IMR-90 (cell line): Measurements from ENCODE around the gene RB1. TPM values are rescaled to one million over a fixed set of nuclear protein-coding genes. Genes with fewer than 3 reads are reported as not detected.

Experiments used
- ATAC-seq: fragments of 200-7000 bp; cut with Tn5 transposase; 2 replicates; pipeline ENCODE4 v1.9.1; 2020; ENCODE audit warnings: low read depth, mild to moderate bottlenecking, moderate library complexity
- BruUV-seq: library from RNA; stranded (reverse); fragments of 400-500 nt; replicated peaks from 2 replicates; lab custom pipeline; 2021; lab: Mats Ljungman, UMichigan
- CTCF ChIA-PET: fragments of 300-600 bp; formaldehyde crosslinking; extraction: SDS; loops from one replicate; lab custom pipeline; 2021; ENCODE audit warnings: antibody characterized with exemption; lab: Yijun Ruan, JAX
- POLR2A ChIA-PET: fragments of 300-600 bp; sonication (Branson Sonifier 250); formaldehyde crosslinking; loops from one replicate; lab custom pipeline; 2022; ENCODE audit warnings: antibody characterized with exemption; ENCODE audit not compliant: unreplicated experiment; lab: Charles Lee
- DNase-seq: peaks from one replicate; pipeline ENCODE4 v3.0.0; 2013
- H2AFZ ChIP-seq: replicated peaks from 2 replicates; pipeline ENCODE3; 2013; ENCODE audit warnings: low read length, mild to moderate bottlenecking; ENCODE audit not compliant: poor library complexity
- H2AK5ac ChIP-seq: 2 replicates; pipeline ENCODE4 v1.6.1; 2013; ENCODE audit warnings: low read depth, low read length, inconsistent platforms
- H2AK9ac ChIP-seq: replicated peaks from 2 replicates; pipeline ENCODE3; 2013; ENCODE audit warnings: mild to moderate bottlenecking, low read depth, low read length, moderate library complexity; ENCODE audit not compliant: poor library complexity
- H2BK120ac ChIP-seq: 2 replicates; pipeline ENCODE4 v1.6.1; 2013; ENCODE audit warnings: low read depth, low read length, inconsistent platforms
- H2BK15ac ChIP-seq: 3 replicates; pipeline ENCODE4 v1.6.1; 2013; ENCODE audit warnings: low read depth, low read length, inconsistent platforms
- H2BK20ac ChIP-seq: 2 replicates; pipeline ENCODE4 v1.6.1; 2013; ENCODE audit warnings: low read depth, mild to moderate bottlenecking, inconsistent platforms, low read length, moderate library complexity
- H2BK5ac ChIP-seq: 2 replicates; pipeline ENCODE4 v1.6.1; 2013; ENCODE audit warnings: mild to moderate bottlenecking, low read depth, low read length, inconsistent platforms; ENCODE audit not compliant: poor library complexity, severe bottlenecking
- H3K14ac ChIP-seq: replicated peaks from 2 replicates; pipeline ENCODE4 v1.6.1; 2013; ENCODE audit warnings: low read depth, low read length, inconsistent platforms
- H3K18ac ChIP-seq: 2 replicates; pipeline ENCODE4 v1.6.1; 2013; ENCODE audit warnings: low read depth, low read length, control low read depth
- H3K23ac ChIP-seq: 2 replicates; pipeline ENCODE4 v1.6.1; 2013; ENCODE audit warnings: low read depth, low read length, inconsistent platforms
- H3K27ac ChIP-seq: 2 replicates; pipeline ENCODE4 v1.5.1; 2013; ENCODE audit warnings: mild to moderate bottlenecking, control low read depth, low read length; ENCODE audit not compliant: insufficient read depth
- H3K27me3 ChIP-seq: 2 replicates; pipeline ENCODE4 v1.6.1; 2013; ENCODE audit warnings: low read length; ENCODE audit not compliant: control insufficient read depth, insufficient read depth
- H3K36me3 ChIP-seq: 2 replicates; pipeline ENCODE4 v1.6.1; 2013; ENCODE audit warnings: low read length, mixed read lengths; ENCODE audit not compliant: control insufficient read depth, insufficient read depth
- H3K4ac ChIP-seq: 2 replicates; pipeline ENCODE4 v1.6.1; 2013; ENCODE audit warnings: low read depth, low read length, inconsistent platforms
- H3K4me1 ChIP-seq: 2 replicates; pipeline ENCODE4 v1.6.1; 2013; ENCODE audit warnings: low read length, mixed read lengths; ENCODE audit not compliant: control insufficient read depth, insufficient read depth
- H3K4me2 ChIP-seq: 2 replicates; pipeline ENCODE4 v1.6.1; 2013; ENCODE audit warnings: low read depth, mild to moderate bottlenecking, control low read depth, low read length, moderate library complexity
- H3K4me3 ChIP-seq: 2 replicates; pipeline ENCODE4 v1.5.1; 2013; ENCODE audit warnings: low read depth, mild to moderate bottlenecking, control low read depth, low read length, moderate library complexity; ENCODE audit not compliant: insufficient read depth
- H3K56ac ChIP-seq: 2 replicates; pipeline ENCODE4 v1.6.1; 2013; ENCODE audit warnings: low read length, inconsistent platforms; ENCODE audit not compliant: insufficient read depth; ENCODE audit errors: extremely low read depth
- H3K79me1 ChIP-seq, 2 experiments: 2 replicates each; pipeline ENCODE4 v1.6.1; 2013; ENCODE audit warnings: low read length in 2 of 2, inconsistent platforms in 1 of 2, low read depth in 1 of 2
- H3K9ac ChIP-seq: 2 replicates; pipeline ENCODE4 v1.6.1; 2013; ENCODE audit warnings: low read depth, low read length, control low read depth
- H3K9me1 ChIP-seq: 2 replicates; pipeline ENCODE4 v1.6.1; 2013; ENCODE audit warnings: low read length, inconsistent platforms; ENCODE audit not compliant: insufficient read depth
- H3K9me3 ChIP-seq: 2 replicates; pipeline ENCODE4 v1.6.1; 2013; ENCODE audit warnings: low read length; ENCODE audit not compliant: control insufficient read depth, insufficient read depth
- H4K20me1 ChIP-seq: 2 replicates; pipeline ENCODE4 v1.6.1; 2013; ENCODE audit warnings: low read length, inconsistent platforms; ENCODE audit not compliant: insufficient read depth
- H4K5ac ChIP-seq: 2 replicates; pipeline ENCODE4 v1.6.1; 2013; ENCODE audit warnings: mild to moderate bottlenecking, low read depth, low read length, control low read depth
- H4K8ac ChIP-seq, 2 experiments: 2 replicates each; pipeline ENCODE4 v1.6.1; 2013; ENCODE audit warnings: low read depth in 2 of 2, low read length in 2 of 2, control low read depth in 1 of 2, inconsistent platforms in 1 of 2
- H4K91ac ChIP-seq: 2 replicates; pipeline ENCODE4 v1.6.1; 2013; ENCODE audit warnings: low read depth, low read length, inconsistent platforms; ENCODE audit not compliant: insufficient read depth
- ELK1 ChIP-seq: fragments of 150-350 bp; IDR thresholded peaks from 2 replicates; pipeline ENCODE4 v1.6.1; 2016; ENCODE audit warnings: low read depth, mild to moderate bottlenecking, low read length, moderate library complexity, borderline replicate concordance
- WGBS, 2 experiments: methylation state at CpG; one replicate each; pipeline versions ENCODE4 v1.1.5 to v1.1.7; 2013; ENCODE audit warnings: missing lambda C conversion rate in 2 of 2; ENCODE audit not compliant: insufficient read length in 1 of 2; ENCODE audit errors: extremely low coverage in 2 of 2; 5-methylcytosine and 5-hydroxymethylcytosine counted together
- dilution Hi-C: fragments of 300-500 bp; cut with HindIII; formaldehyde crosslinking; loops from one replicate; pipeline ENCODE4 v1.14.3; 2018; ENCODE audit warnings: low sequenced_read_pairs; ENCODE audit not compliant: unreplicated experiment
- in situ Hi-C: fragments of 300-500 bp; cut with MboI; formaldehyde crosslinking; loops from 3 replicates; pipeline ENCODE4 v1.14.3; 2019; ENCODE audit warnings: low sequenced_read_pairs, inconsistent platforms, mixed read lengths
- intact Hi-C: fragments of 100-400 bp; cut with micrococcal nuclease; formaldehyde crosslinking; loops from 2 replicates; pipeline ENCODE4 v1.10.0; 2022
- polyA plus RNA-seq, 3 experiments: library from polyadenylated mRNA; depleted of rRNA; stranded (reverse); fragments of >200 nt; gene quantifications; 2 replicates each; pipeline ENCODE4 v1.2.3, GENCODE V29; 2012; ENCODE audit warnings: low replicate concordance in 1 of 3
- total RNA-seq: library from RNA; depleted of rRNA; stranded (reverse); fragments of >200 nt; gene quantifications from 2 replicates; pipeline ENCODE4 v1.2.3, GENCODE V29; 2012

RB1 gene
- total and polyA plus RNA-seq, 2 of the 4 experiments (the other 2 are of a cell fraction), result 11.4 to 15.4 TPM

GRCh38 chr13:48273346-48273745 is 30.2 kb upstream of the RB1 start:
- CTCF ChIA-PET, result no interaction called here
- no TSS peak for BruUV-seq
- Histone ChIP-seq H3K27me3 (no peaks in the 10 kb centered on the region), H2BK20ac (no peak overlapping the region), H3K23ac (no peak overlapping the region), H3K4ac (no peak overlapping the region), H3K18ac (no peak overlapping the region), H2AFZ (no peak overlapping the region), H3K56ac (no peak overlapping the region), H3K27ac (no peak overlapping the region), H3K36me3 (0 out of 2 replicates have a peak, but pooled peaks cover 1% of the 10 kb centered on the region), H3K4me2 (no peak overlapping the region), H3K4me1 (0 out of 2 replicates have a peak, but pooled peaks cover 1% of the 10 kb centered on the region), H3K9ac (no peak overlapping the region), H3K14ac (no peak overlapping the region), H2BK5ac (no peak overlapping the region), H3K9me1 (peaks cover 9% of the 10 kb centered on the region; the same call in 1 of the 2 replicates), H4K20me1 (no peaks in the 10 kb centered on the region), H2BK120ac (no peak overlapping the region), H2AK9ac (no peak overlapping the region), H3K9me3 (no peaks in the 10 kb centered on the region), H3K4me3 (no peak overlapping the region), H2BK15ac (no peak overlapping the region), H4K5ac (no peak overlapping the region), H4K8ac (no peak overlapping the region), H3K79me1 (no peaks in the 10 kb centered on the region), H2AK5ac (no peak overlapping the region), H4K91ac (no peak overlapping the region)
- 100% methylated on average over 1 of the region's 4 CpGs; no CpG with 5 or more reads in 1 of the 2 experiments for WGBS, 2 experiments
- ATAC-seq (no peak), DNase-seq (no peak)
- dilution Hi-C loops (no loop called here), intact Hi-C loops (no loop called here), in situ Hi-C loops (no loop called here)
- no peak for TF ChIP-seq ELK1
- POLR2A ChIA-PET, result no interaction called here
